Hematopoietic multipotent progenitor cell treated with erythropoietin and hydrocortisone succinate and interleukin-3 and kit ligand, for 4 days (in vitro differentiated cells): ENCODE data around the gene FBLN2.
A peak's percentile ranks its signal among the peaks of the same experiment; 100 is the strongest.
"Not testable (repeated sequence)": the region's sequence is repeated elsewhere in the genome, so short reads cannot be mapped to it uniquely, and the experiment has no call there.

ENCODE experiments used
- DNase-seq: peaks from one replicate; pipeline ENCODE4 v3.0.0-alpha.2; 2015

The FBLN2 gene

DNA sequence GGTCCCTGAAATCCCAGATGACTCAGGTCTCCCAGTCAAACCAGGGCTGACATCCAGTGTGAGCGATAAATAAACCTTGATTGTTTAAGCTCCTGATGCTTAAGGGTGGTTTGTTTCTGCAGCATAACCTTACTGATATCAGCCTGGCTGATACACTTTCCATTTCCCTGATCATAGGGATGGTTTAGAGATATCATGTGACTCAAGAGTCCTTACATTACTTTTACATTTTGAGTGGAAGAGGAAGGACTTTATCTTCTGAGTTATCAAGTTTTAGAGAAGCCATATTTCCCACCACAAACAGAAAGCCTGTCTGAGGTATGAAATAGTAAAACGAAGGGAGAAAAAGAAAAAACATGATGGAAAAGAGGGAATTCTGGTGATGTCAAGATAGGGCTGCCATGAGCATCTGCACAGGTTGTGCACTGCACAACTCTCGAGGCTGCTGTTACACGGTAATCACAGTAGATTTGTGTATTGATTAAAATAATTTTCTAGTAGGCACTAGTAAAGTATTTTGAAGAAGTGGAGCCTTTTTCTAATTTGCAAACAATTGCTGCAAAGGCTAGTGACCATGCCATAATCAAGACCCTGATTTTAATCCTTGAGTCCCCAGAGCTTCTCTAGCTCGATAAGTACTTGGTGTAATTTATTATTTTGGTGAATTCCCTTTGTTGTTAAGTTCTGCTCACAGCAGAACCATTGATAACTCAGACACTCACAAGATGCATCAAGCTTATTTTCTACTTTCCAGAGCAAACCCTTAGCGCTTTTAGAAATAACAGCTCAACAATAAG is 34.1 kb upstream of the FBLN2 start:
- peak; percentile 65 for DNase-seq

- no peak for DNase-seq
Measured at GRCh38 chr3:13515786-13516759, 32.9 kb upstream of the FBLN2 start.

DNA sequence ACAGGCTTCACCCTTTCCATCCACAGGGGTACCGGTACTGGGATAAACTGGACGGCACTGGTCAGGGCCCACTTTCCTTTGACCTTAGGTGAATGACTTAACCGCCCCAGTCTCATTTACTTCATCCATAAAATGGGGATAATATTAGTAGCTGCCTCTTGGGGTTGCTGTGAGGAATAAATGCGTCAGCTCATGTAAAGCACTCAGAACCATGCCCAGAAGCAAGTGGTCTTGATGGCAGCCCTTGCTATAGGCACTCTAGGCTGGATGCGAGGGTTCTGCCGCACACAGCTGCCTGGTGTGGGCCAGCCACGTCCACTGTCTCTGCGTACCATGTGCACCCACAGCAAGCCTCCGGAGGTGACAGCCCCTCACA is 32.2 kb upstream of the FBLN2 start:
- no peak for DNase-seq

DNA sequence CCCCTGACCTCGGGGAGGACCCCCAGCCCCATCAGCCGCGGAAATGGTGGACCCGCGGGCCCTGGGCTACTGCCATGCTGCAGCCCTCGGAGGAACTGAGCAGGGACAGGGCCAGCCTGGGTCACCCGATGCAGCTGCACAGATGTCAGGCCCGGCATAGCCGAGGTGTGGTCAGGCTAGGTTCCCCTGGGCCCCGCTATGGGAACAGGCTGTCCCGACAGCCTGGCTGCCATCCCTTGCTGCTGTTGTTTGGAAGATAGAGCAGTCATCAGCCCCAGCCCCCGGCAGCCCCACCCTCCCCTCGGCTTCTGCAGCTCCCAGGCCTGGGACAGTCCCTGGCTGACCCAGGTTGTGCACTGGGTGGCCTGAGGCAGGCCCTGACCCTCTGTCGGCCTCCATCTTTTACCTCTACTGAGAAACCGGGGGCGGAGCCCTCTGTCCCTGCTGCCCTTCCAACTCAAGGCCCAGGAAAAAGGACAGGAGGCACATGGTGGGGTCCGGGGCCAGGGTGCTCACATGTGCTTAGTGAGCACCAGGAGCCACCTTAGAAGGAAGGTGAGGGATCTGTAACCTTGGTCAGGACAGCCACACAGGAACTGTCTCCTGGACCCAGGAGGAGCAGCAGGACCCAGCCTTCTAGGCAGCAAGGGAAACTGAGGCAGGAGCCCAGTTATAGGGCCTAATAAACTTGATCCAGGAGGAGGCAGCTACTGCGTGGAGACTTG is 31.5 kb upstream of the FBLN2 start:
- no peak for DNase-seq

DNA sequence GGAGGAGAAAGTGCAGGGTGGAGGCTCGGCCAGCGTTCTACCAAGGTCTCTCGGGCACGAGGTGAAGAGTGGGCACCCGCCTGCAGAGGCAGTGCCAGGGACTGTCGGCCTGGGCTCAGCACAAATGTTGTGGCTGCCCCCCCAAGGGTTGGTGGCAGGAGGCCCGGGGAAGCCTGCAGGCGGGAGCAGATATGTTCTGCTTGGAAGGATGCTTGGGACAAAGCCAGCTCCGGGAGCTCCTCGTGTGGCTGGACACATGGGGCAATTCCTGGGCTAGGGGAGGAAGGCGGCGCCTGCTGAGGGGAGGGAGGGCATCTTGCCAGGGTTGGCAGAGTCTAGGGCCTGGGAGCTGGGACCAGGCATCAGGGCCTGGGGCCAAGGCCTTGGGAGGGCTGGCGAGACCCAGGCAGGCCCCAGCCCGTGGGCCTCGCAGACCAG is 30.4 kb upstream of the FBLN2 start:
- no peak for DNase-seq

- DNase-seq: no peak
Measured at GRCh38 chr3:13519006-13519791, 29.7 kb upstream of the FBLN2 start.

DNA sequence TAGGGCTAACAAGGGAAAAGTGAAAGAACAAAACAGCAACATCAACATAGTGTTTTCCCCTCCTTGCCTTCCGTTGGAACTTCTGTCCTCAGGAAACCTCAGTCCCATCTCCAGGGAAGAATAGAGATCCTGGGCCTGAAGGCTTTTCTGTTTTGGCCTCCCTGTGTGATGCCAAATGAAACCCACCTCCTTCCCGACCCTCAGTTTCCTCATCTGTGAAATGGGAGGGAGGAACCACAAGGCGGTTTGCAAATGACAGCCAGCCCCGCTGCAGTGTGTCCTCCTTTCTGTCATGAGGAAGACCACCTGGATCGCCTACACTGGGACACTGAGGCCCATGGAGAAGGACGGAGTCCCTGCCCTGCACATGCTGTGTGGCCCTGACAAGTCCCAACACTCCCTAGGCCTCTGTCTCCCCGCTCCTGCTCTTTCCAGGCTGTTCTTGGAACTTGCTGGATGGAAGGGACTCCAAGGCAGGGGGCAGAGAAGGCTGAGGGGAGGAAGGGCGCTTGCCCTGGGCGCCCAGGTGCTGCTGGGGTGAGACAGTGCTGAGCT is 28.5 kb upstream of the FBLN2 start:
- no peak for DNase-seq

- no peak for DNase-seq
Measured at GRCh38 chr3:13521309-13521708, 27.6 kb upstream of the FBLN2 start.

- not testable (repeated sequence) for DNase-seq
Measured at GRCh38 chr3:13521749-13522148, 27.2 kb upstream of the FBLN2 start.

DNA sequence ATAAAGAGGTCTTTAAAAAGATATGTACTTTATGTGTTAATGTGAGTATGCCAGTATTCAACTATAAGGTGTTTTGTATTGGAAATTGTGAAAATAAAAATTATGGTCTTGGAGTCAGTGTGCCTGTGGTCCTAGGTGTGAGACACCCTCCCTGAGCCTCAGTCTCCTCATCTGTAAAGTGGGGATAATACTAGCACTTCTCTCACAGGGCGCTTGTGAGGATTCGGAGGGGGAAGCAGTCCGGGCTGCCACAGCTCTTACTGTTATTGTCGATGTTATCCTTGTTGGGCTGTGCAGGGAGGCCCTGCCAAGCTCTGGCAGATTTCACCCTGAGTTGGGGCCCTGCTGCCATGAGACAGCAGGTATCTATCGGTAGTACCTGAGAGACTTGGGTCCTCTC is 26.7 kb upstream of the FBLN2 start:
- no peak for DNase-seq

DNA sequence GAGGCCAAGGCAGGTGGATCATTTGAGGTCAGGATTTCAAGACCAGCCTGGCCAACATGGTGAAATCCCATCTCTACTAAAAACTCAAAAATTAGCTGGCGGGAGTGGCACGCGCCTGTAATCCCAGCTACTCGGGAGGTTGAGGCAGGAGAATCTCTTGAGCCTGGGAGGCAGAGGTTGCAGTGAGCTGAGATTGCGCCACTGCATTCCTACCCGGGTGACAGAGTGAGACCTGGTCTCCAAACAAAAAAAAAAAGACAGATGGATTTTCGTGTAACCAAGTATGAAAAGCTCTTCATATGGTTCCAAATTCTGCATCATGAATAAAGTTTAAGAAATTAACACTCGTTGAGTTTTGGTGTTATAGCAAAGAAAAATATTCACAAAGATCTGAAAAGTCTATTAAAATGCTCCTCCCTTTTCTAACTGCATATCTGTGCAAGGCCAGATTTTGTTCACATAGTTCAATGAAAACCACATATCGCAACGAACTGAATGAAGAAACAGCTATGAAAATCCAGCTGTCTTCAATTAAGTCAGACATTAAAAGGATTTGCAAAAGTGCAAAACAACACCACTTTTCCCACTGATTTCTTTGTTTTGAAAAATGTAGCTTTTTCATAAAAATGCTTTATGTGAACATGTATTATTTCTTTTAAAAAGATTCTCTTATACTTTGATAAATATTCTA is 23.8 kb upstream of the FBLN2 start:
- no peak for DNase-seq

- no peak for DNase-seq
Measured at GRCh38 chr3:13525827-13526625, 22.9 kb upstream of the FBLN2 start.

DNA sequence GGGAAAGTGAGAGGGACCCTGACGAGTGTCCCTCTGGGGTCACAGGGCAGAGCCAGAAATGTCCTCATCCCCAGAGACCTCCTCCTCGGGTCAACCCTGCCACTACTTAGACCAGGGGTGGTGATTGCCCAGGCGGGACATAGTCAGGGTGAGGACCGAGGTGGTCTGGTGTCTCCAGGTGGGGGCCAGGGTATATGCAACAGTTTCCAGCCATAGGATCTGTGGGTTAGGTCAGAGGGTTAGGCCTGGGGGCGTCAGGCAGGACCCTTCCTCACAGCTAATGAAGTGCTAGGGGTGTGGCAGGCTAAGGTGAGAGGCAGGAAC is 22.3 kb upstream of the FBLN2 start:
- DNase-seq: no peak

DNA sequence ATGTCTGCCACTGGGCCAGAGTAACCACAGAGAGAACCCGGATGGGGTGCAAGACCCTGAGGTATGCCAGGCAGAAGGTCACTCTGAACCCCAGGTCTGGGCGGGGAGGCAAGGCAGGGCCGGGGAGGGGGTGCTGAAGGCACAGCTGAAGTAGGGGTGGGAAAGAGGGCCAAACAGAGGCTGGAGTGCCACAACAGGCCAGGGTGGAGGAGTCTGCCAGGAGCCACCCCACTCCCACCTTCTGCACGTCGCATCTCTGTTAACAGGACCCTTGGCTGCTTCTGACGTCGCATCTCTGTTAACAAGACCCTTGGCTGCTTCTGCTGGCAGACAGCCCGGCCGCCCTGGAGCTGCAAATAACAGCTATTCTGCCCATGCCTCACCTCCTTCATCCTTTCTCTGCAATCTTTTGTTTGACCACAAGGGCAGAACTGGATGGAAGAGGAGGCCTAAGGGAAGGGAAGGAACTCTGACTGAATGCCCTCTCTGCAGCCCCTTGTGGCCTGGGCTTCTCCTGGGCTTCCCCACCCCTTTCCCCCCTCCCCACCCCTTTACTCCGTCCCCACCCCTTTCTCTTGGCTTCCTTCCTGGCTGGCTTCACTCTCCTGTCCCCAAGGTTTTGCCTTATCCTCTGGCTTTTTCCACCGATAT is 20.6 kb upstream of the FBLN2 start:
- peak; percentile 68 for DNase-seq

DNA sequence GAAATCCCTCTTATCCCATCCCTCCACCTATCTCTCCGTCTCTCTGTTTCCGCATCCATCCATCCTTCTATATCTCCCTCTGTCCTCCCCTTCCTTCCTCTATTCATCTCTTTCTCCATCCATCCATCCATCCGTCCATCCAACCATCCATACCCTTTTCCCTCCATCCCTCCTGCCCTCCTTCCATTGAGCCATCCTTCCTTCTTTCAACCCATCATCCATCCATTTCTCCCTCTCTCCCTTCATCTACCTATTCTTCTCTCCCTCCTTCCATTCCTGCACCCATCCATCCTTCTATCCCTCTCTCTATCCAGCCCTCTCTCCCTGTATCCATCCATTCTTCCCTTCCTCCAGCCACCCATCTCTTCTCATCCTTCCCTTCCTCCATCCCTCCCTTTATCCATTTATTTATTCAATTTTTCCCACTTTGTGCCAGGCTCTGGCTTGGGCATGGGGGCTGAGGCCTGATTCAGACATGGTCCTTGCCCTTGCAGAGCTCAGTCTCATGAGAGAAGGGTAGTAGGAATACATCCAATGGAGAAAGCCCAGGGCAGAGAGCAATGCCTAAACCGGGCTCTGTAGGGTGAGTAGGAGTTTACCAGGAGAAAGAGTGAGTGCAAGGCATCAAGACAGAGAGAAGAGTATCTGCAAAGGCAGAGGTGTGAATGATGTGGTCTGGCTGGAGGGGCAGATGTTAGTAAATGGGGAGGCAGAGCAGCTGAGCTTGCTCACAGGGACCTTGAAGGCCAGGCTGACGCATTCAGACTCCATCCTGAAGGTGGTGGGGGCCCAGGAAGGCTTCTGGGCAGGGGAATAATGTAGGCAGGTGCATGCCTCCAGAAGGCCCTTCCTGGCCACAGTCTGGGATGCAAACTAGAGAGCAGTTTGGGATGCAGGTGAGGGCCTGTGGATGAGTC is 19.5 kb upstream of the FBLN2 start:
- no peak for DNase-seq

- no peak for DNase-seq
Measured at GRCh38 chr3:13530241-13531009, 18.5 kb upstream of the FBLN2 start.

GRCh38 chr3:13532085-13532484 is 16.8 kb upstream of the FBLN2 start:
- DNase-seq: no peak

DNA sequence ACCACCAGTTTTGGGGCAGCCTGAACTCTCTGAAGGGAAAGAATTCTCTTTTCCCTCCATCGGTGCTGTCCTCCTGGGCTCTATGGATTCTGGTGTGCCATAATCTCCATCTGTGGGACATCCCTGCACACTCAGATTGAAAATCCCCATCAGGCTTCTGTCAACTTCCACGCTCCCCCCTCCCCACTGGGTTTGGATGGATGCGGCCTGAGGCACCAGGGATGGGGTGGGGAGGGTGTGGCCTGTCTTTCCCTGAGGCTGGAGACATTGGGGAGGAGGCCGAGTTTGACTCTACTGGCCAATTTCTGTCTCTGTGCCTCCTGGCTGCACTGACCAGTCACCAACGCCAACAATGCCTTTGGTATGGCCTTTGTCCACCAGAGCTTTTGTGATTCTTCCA is 16.3 kb upstream of the FBLN2 start:
- no peak for DNase-seq
